K562 (cell line): ENCODE measurements around the gene KLF13. TPM values are rescaled to one million over a fixed set of nuclear protein-coding genes. Genes with fewer than 3 reads are reported as not detected.

ENCODE experiments used
- ATAC-seq: fragments of 200-7000 bp; cut with Tn5 transposase; 3 replicates; pipeline ENCODE4 v1.9.1; 2020; ENCODE audit warnings: moderate library complexity
- BruUV-seq: library from RNA; stranded (reverse); fragments of 400-500 nt; replicated peaks from 2 replicates; lab custom pipeline; 2021; lab: Mats Ljungman, UMichigan
- CTCF ChIA-PET: fragments of 300-600 bp; formaldehyde crosslinking; extraction: SDS; loops from one replicate; lab custom pipeline; 2021; ENCODE audit warnings: low intra/inter-chr PET ratio; lab: Yijun Ruan, JAX
- POLR2A ChIA-PET: fragments of 300-600, 350-650 bp; sonication (Branson Sonifier 250); formaldehyde crosslinking; extraction: SDS; loops from one replicate; lab custom pipeline; 2021; ENCODE audit warnings: antibody characterized with exemption, inconsistent platforms; lab: Yijun Ruan, JAX
- DNase-seq, 4 experiments: peaks; one replicate each; pipeline versions ENCODE4 v3.0.0 to v3.0.0-alpha.2; 2011 to 2018; ENCODE audit warnings: low spot score in 3 of 4, mixed read lengths in 3 of 4; ENCODE audit errors: extremely low read depth in 1 of 4
- FAIRE-seq: peaks from 2 replicates; lab custom pipeline; 2011; peaks lifted over from hg19 to GRCh38; lab: Jason Lieb, UNC
- H2AFZ ChIP-seq: 2 replicates; pipeline ENCODE4 v1.6.0; 2011; ENCODE audit warnings: low read depth, low read length, control low read depth, inconsistent platforms
- H3K27ac ChIP-seq: fragments of 200-600 bp; 3 replicates; pipeline ENCODE4 v1.8.0; 2011; ENCODE audit warnings: low read depth, mild to moderate bottlenecking, control low read depth, inconsistent platforms, low read length, moderate library complexity, mixed read lengths; ENCODE audit errors: extremely low read depth
- H3K27me3 ChIP-seq, 2 experiments: fragments of 300-600 bp in 1 of 2; 2 replicates in 1 of 2; 3 replicates in 1 of 2; pipeline versions ENCODE4 v1.6.0 to v1.8.0; 2011; ENCODE audit warnings: inconsistent platforms in 2 of 2, low read length in 2 of 2, mild to moderate bottlenecking in 1 of 2, mixed read lengths in 1 of 2, moderate library complexity in 1 of 2; ENCODE audit not compliant: control insufficient read depth in 2 of 2, insufficient read depth in 2 of 2
- H3K36me3 ChIP-seq: fragments of 300-600 bp; 3 replicates; pipeline ENCODE4 v1.8.0; 2011; ENCODE audit warnings: mild to moderate bottlenecking, low read length, inconsistent platforms; ENCODE audit not compliant: control insufficient read depth, insufficient read depth
- H3K4me1 ChIP-seq, 2 experiments: fragments of 200-600 bp in 1 of 2; replicated peaks in 1 of 2; 2 replicates in 1 of 2; 3 replicates in 1 of 2; pipeline versions ENCODE4 v1.5.1 to v1.8.0; 2011; ENCODE audit warnings: inconsistent platforms in 2 of 2, low read length in 2 of 2, mild to moderate bottlenecking in 1 of 2, mixed read lengths in 1 of 2, moderate library complexity in 1 of 2; ENCODE audit not compliant: control insufficient read depth in 2 of 2, insufficient read depth in 2 of 2
- H3K4me2 ChIP-seq: 2 replicates; pipeline ENCODE4 v1.6.1; 2011; ENCODE audit warnings: low read length, control low read depth, inconsistent platforms, mixed read lengths; ENCODE audit not compliant: insufficient read depth
- H3K4me3 ChIP-seq: fragments of 200-600 bp; sonication (generic), shearing (Covaris generic); 2 replicates; pipeline ENCODE4 v1.5.1; 2016; ENCODE audit warnings: control low read depth, inconsistent platforms
- H3K79me2 ChIP-seq: fragments of 200-600 bp; 3 replicates; pipeline ENCODE4 v1.8.0; 2011; ENCODE audit warnings: low read length, inconsistent platforms; ENCODE audit not compliant: control insufficient read depth, insufficient read depth
- H3K9ac ChIP-seq, 2 experiments: 2 replicates each; pipeline versions ENCODE4 v1.6.0 to v1.6.1; 2011; ENCODE audit warnings: low read depth in 2 of 2, low read length in 2 of 2, control low read depth in 1 of 2, inconsistent platforms in 1 of 2, mild to moderate bottlenecking in 1 of 2, mixed read lengths in 1 of 2; ENCODE audit not compliant: insufficient read depth in 1 of 2
- H3K9me1 ChIP-seq: one replicate; pipeline ENCODE4 v1.6.0; 2011; ENCODE audit warnings: inconsistent platforms, mild to moderate bottlenecking, low read length, moderate library complexity; ENCODE audit not compliant: control insufficient read depth, insufficient read depth
- H3K9me3 ChIP-seq: replicated peaks from 2 replicates; pipeline ENCODE4 v1.5.1; 2011; ENCODE audit warnings: low read depth, low read length, inconsistent platforms; ENCODE audit not compliant: control insufficient read depth, insufficient read depth
- H4K20me1 ChIP-seq: replicated peaks from 2 replicates; pipeline ENCODE4 v1.6.1; 2011; ENCODE audit warnings: low read length, inconsistent platforms, mixed read lengths; ENCODE audit not compliant: control insufficient read depth, insufficient read depth
- ELF1 ChIP-seq: fragments of 200-800 bp; sonication (Bioruptor generic); IDR thresholded peaks from 2 replicates; pipeline ENCODE4 v1.6.1; 2016; ENCODE audit warnings: missing genetic modification characterization, missing compliant biosample characterization
- HDAC3 ChIP-seq: fragments of 450-650 bp; IDR thresholded peaks from 2 replicates; pipeline ENCODE4 v1.6.1; 2018; ENCODE audit warnings: borderline replicate concordance, mild to moderate bottlenecking, moderate library complexity; ENCODE audit not compliant: partially characterized antibody
- MCM5 ChIP-seq: fragments of 450-650 bp; IDR thresholded peaks from 2 replicates; pipeline ENCODE4 v1.6.1; 2016; ENCODE audit warnings: low read depth
- NELFE ChIP-seq: IDR thresholded peaks from 2 replicates; pipeline ENCODE4 v1.6.1; 2011; ENCODE audit warnings: mild to moderate bottlenecking; ENCODE audit not compliant: insufficient read depth, insufficient read length
- OTX1 ChIP-seq: fragments of 450-650 bp; formaldehyde crosslinking; IDR thresholded peaks from 2 replicates; pipeline ENCODE4 v1.4.0; 2022; ENCODE audit warnings: mild to moderate bottlenecking
- PTTG1 ChIP-seq: fragments of 450-650 bp; IDR thresholded peaks from 2 replicates; pipeline ENCODE4 v1.6.1; 2016; ENCODE audit warnings: low read depth, mild to moderate bottlenecking, missing genetic modification characterization, missing compliant biosample characterization
- PURB ChIP-seq: sonication (generic); formaldehyde crosslinking; IDR thresholded peaks from 2 replicates; pipeline ENCODE4 v1.9.0; 2021; ENCODE audit warnings: low read depth, mild to moderate bottlenecking, missing genetic modification reagents
- RBFOX2 ChIP-seq: fragments of 200-400 bp; formaldehyde crosslinking; IDR thresholded peaks from 2 replicates; pipeline ENCODE4 v1.6.1; 2017; ENCODE audit warnings: low read depth, mild to moderate bottlenecking, low read length, moderate library complexity
- STAT5A ChIP-seq: IDR thresholded peaks from 2 replicates; pipeline ENCODE4 v1.6.1; 2012; ENCODE audit warnings: low read length, inconsistent platforms, borderline replicate concordance
- TEAD2 ChIP-seq: fragments of 450-650 bp; IDR thresholded peaks from 2 replicates; pipeline ENCODE4 v1.6.1; 2016; ENCODE audit warnings: missing genetic modification characterization, control low read depth, missing compliant biosample characterization
- THRAP3 ChIP-seq: fragments of 450-650 bp; IDR thresholded peaks from 2 replicates; pipeline ENCODE4 v1.6.1; 2016; ENCODE audit warnings: mild to moderate bottlenecking, inconsistent platforms, borderline replicate concordance
- TOE1 ChIP-seq, 2 experiments: fragments of 450-650 bp in 1 of 2; sonication (generic) in 1 of 2; formaldehyde crosslinking in 1 of 2; IDR thresholded peaks; 2 replicates each; pipeline versions ENCODE4 v1.7.1 to v1.8.0; 2016 to 2022; ENCODE audit warnings: borderline replicate concordance in 2 of 2, mild to moderate bottlenecking in 2 of 2, antibody characterized with exemption in 1 of 2, inconsistent platforms in 1 of 2, low read depth in 1 of 2, missing genetic modification reagents in 1 of 2, moderate library complexity in 1 of 2
- ZBED1 ChIP-seq: IDR thresholded peaks from 2 replicates; pipeline ENCODE4 v1.6.1; 2014
- ZNF143 ChIP-seq: sonication (generic); formaldehyde crosslinking; IDR thresholded peaks from 2 replicates; pipeline ENCODE4 v1.9.0; 2022; ENCODE audit warnings: mild to moderate bottlenecking, missing genetic modification reagents
- WGBS: fragments of 100-300 bp; shearing (Covaris generic); methylation state at CpG from one replicate; pipeline ENCODE4 v1.1.6; 2016; ENCODE audit warnings: low coverage, mixed read lengths; ENCODE audit not compliant: insufficient coverage; ENCODE audit errors: missing lambda C conversion rate; 5-methylcytosine and 5-hydroxymethylcytosine counted together
- in situ Hi-C: fragments of 300-500 bp; cut with MboI; formaldehyde crosslinking; loops from 4 replicates; pipeline ENCODE4 v1.15.0; 2018; ENCODE audit warnings: inconsistent platforms, mixed read lengths
- intact Hi-C: fragments of 100-400 bp; cut with micrococcal nuclease; formaldehyde crosslinking; loops from 2 replicates; pipeline ENCODE4 v1.14.2; 2022
- polyA plus RNA-seq, 8 experiments: library from polyadenylated mRNA; depleted of rRNA in 4 of 8; stranded (reverse) in 5 of 8; unstranded in 3 of 8; fragments of >200 nt; fragmentation: Nextera tagmentation in 2 of 8; fragmentation: Illumina TruSeq in 1 of 8; extraction: Ambion mirVana in 2 of 8; extraction: Trizol in 1 of 8; gene quantifications; 2 replicates each; pipeline versions ENCODE4 v1.2.1 to v1.2.3, GENCODE V29; 2011 to 2014; ENCODE audit warnings: inconsistent platforms in 1 of 8, missing spikeins in 1 of 8
- total RNA-seq, 7 experiments: library from RNA; depleted of rRNA in 6 of 7; stranded (reverse); fragments of >200 nt in 6 of 7; fragmentation: Illumina TruSeq in 2 of 7; extraction: Trizol in 2 of 7; gene quantifications; 2 replicates each; pipeline versions ENCODE4 v1.2.1 to v1.2.3, GENCODE V29; 2011 to 2021; ENCODE audit warnings: low replicate concordance in 1 of 7

KLF13 gene
- total and polyA plus RNA-seq, 9 of the 15 experiments (the other 6 are each of a cell fraction or from before 2014, with no cell fraction given) = 1.8 to 10.5 (median 4.8) TPM

- TF ChIP-seq TOE1 (IDR thresholded peaks at IDR 0.05; ENCODE audit: borderline replicate concordance) = no peak
- TF ChIP-seq TOE1 (CRISPR knock-in tag; IDR thresholded peaks at IDR 0.05; ENCODE audit: borderline replicate concordance, low read depth) = no peak
- no peak for TF ChIP-seq NELFE
- TF ChIP-seq, all 486 proteins: peak for 0
Observed at GRCh38 chr15:31345606-31346366, 19.2 kb downstream of the KLF13 start (continued).

GRCh38 chr15:31346367-31347066, 19.9 kb downstream of the KLF13 start:
- no TSS peak for BruUV-seq
- intact Hi-C loops = no loop called here
- H3K9me1 ChIP-seq = no peaks in the 10 kb centered on the region
- TF ChIP-seq TEAD2 (tag) (no peak), ELF1 (no peak), ZBED1 (no peak), ZNF143 (CRISPR knock-in tag) (no peak), PURB (CRISPR knock-in tag) (no peak), MCM5 (no peak), STAT5A (no peak), THRAP3 (no peak), PTTG1 (tag) (no peak), OTX1 (CRISPR knock-in tag) (no peak), RBFOX2 (no peak), HDAC3 (no peak)
- H3K9ac ChIP-seq = peak overlapping the region in 1 of 2 experiments; percentile 45; a peak in 1 of 4 replicates
- no peaks in the 10 kb centered on the region for H3K9me3 ChIP-seq
- WGBS = 25% methylated on average over 11 of the region's 14 CpGs
- in situ Hi-C loops = no loop called here
- H3K36me3 ChIP-seq = no peaks in the 10 kb centered on the region
- FAIRE-seq = no peak
- H3K4me2 ChIP-seq = no peak overlapping the region
- no peak overlapping the region for H3K4me3 ChIP-seq
- no peaks in the 10 kb centered on the region; the same call in 2 of the 3 replicates for H3K79me2 ChIP-seq
- no peak overlapping the region for H3K27ac ChIP-seq
- no peak for DNase-seq
- H3K4me1 ChIP-seq = peaks cover 0 to 35% of the 10 kb centered on the region in 2 experiments; a peak in 2 of 5 replicates
- ChIA-PET CTCF (no interaction called here), POLR2A (interaction anchor here (0.6 to 2.5 kb wide), 3 partner anchors 18 to 186 kb away, joined by 3 to 12 read pairs (median 3); partner anchors contain the start of gene KLF13)
- ATAC-seq = no peak
- H3K27me3 ChIP-seq = peaks cover 0 to 22% of the 10 kb centered on the region in 2 experiments; a peak in 3 of 5 replicates
- no peak overlapping the region for H2AFZ ChIP-seq
- peaks cover 47% of the 10 kb centered on the region for H4K20me1 ChIP-seq
